GM04503 (cell line): ENCODE data around the gene TMEM106A.
A peak's percentile ranks its signal among the peaks of the same experiment; 100 is the strongest.
"Not testable (repeated sequence)": the region's sequence is repeated elsewhere in the genome, so short reads cannot be mapped to it uniquely, and the experiment has no call there.

ENCODE experiments used
- DNase-seq: peaks from one replicate; pipeline ENCODE4 v3.0.0-alpha.2; 2012; ENCODE audit warnings: low read depth

The TMEM106A gene

GRCh38 chr17:43211480-43212402 is at the start of gene TMEM106A:
Gene TMEM106A (plus strand): TSS chr17:43211875. CDS start chr17:43213042, 1,167 bp downstream.
- DNase-seq: peak; percentile 49

GRCh38 chr17:43165971-43166370 is 45.7 kb upstream of the TMEM106A start:
- DNase-seq: not testable (repeated sequence)

DNA sequence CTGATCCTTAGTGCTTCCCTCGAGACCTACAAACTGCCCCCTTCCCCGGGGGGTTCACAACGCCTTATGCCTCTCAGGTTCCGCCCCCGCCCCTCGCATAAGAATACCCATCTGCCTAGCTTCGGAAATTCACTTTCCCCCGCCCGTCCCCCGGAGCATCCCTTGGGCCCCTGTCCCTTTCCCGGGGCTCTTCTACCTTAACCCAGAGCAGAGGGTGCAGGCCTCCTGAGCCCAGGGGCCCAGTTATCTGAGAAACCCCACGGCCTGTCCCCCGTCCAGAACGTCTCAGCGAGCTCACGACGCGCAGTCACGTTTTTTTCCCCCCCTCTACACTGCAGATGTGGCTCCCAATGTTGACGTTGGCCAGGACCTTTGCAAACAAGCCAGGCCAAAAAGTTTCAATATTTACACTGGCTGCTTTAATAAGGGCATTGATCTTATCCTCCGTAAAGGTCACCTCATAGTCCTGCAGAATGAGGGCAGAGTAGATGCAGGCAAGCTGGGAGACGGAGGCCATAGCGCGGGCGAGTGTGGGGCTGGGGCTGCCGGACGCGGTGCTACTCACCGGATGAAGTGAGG is 42.0 kb upstream of the TMEM106A start:
- no peak for DNase-seq

DNA sequence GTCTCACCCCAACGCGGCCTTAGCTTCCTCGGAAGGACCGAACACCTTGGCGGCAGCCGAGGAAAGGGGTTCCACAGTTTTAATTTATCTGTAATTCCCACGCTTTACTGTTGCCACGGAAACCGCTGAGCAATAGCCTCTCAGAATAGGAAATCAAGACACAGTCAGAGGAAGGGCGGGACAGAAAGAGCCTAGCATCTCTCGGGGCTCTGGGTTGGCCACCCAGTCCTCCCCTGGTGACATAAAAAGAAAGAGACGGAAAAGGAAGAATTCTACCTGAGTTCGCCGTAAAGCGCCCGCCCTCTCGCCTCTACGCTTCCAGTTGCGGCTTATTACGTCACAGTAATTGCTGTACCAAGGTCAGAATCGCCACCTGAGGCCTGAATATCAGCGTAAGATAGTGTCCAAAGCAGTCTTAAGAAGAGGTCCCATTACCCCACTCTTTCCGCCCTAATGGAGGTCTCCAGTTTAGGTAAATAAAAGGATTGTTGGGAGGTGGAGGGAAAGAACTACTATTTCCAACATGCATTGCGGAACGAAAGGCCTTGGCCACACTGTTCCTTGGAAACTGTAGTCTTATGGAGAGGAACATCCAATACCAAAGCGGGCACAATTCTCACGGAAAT is 41.4 kb upstream of the TMEM106A start:
- DNase-seq: peak; percentile 86

DNA sequence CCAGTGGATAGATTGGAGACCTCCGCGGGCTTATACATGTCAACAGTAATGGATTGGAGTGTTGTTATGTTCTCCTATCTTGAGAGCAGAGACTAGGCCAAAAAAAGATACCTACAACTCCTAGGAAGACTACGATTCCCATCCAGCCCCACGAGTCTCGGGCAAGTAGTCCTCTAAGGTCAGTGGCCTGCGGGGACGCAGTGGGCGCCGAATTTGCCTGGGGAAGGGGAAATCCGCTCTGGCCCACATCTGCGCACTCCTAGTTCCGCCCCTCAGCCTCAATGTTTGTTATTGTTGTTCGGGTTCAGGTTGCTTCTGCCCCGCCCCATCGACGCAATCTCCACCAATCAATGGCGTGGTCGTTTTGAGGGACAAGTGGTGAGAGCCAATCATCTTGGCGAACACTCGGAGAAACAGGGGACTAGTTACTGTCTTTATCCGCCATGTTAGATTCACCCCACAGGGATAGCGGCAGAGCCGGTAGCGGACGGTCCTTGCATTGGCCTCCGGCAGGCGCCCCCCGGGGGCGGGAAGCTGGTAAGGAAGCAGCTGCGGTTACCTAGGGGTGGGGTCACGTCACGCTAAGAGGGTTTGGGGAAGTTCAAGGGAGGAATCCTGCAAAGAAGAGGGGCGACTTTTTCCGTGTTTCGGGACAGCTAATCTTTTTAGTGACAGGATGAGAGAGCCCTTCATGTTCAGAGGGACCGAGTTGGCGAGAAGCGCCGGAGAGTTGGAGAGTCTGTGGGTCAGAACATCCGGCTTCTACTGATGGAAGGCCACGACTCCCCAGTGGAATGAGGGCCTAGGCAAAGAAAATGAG is 40.7 kb upstream of the TMEM106A start, which contains the start of gene NBR1:
Gene NBR1 (plus strand): TSS at position 449 of the 820 bp plus-strand sequence. CDS start 4,586 bp downstream, outside the sequence.
- DNase-seq: peak; percentile 91

DNA sequence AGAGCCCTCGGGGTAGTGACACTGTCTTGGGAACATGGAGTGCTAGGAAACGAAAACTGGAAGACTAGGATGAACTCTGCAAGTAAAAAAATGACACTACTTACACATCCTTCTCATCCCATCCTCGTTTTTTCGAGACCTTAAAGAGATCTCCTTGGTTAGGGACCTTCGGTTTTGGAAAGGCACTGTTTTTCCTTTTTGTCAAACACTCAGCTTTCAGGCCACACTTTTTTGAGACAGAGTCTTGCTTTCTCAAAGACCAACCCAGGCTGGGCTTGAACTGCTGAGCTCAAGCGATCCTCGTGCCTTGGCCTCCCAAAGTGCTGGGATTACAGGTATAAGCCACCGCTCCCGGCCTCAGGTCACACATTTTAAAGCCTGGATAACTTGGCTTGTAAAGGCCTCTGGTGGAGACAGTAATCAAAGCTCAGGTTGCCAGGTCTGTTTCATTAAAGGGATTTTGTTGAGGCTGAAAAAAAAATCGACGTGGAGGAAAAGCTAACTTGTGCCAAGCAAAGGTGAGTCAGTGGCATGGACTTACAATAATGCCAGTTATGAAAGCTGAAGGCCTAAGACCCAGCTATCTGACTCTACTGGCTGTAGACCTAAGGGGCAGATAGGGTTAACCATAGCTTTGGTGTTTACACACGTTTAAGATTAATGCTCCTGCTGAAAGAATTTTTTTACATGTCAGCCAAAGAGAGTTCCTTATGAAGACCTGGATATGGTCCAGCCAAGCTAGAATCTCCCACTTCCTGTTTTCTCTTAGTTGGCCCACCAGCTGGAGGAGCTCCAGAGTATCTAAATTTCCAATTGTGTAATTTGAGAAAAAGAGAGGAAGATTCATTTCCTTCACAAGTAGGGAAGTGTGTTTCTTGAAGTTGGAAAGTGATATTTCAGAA is 39.8 kb upstream of the TMEM106A start:
- peak; percentile 90 for DNase-seq

DNA sequence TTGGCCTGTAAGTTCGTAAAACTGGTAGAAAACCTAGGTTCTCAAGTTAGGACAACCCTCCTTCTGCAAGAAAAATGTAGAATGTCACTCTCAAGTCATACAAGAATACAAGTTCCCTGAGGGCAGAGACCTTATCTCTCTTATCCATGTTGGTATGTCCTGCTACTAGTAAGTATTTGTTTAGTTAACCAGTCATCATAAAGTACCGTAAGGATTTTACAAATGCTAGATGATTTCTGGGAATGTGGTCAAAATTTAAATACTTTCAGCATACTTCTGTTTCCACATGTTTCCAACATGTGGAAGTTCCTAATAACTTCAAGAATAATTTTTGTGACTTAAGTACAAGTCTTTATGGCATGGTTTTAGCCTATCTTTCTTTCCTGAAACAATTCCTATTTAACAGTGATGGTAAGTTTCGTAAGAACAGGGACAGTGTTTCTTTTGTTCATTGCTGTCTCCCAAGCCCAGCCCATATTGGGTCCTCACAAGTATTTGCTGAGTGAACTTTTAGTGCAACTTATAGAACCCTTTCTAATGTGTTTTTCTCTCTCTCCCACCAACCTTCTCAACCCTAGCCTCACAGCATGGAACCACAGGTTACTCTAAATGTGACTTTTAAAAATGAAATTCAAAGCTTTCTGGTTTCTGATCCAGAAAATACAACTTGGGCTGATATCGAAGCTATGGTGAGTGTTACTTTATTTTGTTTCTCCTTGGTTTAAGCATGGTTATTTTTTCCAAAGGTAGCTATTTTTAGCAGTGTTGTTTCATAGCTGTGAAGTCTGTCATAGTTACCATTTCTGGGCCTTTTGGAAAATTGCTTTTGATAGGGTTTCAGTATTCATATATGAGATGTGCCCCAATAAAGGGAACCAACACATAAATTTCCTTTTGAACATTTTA is 36.2 kb upstream of the TMEM106A start:
- DNase-seq: peak; percentile 74

- no peak for DNase-seq
Observed at GRCh38 chr17:43176119-43176570, 35.5 kb upstream of the TMEM106A start.

DNA sequence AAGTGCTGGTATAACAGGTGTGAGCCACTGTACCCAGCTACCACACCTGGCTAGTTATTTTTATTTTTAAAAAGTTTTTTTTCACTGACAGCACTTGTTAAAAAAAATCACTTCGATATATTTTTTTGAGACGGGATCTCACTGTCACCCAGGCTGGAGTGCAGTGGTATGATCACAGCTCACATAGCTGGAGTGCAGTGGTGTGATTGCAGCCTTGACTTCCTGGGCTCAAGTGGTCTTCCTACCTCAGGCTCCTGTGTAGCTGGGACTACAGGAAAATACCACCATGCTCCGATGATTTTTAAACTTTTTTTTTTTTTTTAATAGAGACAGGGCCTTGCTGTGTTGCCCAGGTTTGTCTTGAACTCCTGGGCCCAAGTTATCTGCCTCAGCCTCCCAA is 27.8 kb upstream of the TMEM106A start:
- DNase-seq: no peak

- DNase-seq: not testable (repeated sequence)
Observed at GRCh38 chr17:43186656-43187055, 25.0 kb upstream of the TMEM106A start.

GRCh38 chr17:43193251-43193650 is 18.4 kb upstream of the TMEM106A start:
- DNase-seq: no peak

GRCh38 chr17:43199633-43200032 is 12.0 kb upstream of the TMEM106A start:
- DNase-seq: no peak

GRCh38 chr17:43200127-43200526 is 11.5 kb upstream of the TMEM106A start:
- no peak for DNase-seq

- DNase-seq: not testable (repeated sequence)
Observed at GRCh38 chr17:43203013-43203412, 8.7 kb upstream of the TMEM106A start.

- no peak for DNase-seq
Observed at GRCh38 chr17:43210576-43210975, 1.1 kb upstream of the TMEM106A start.

- DNase-seq: no peak
Observed at GRCh38 chr17:43211123-43211479, 574 bp upstream of the TMEM106A start.

DNA sequence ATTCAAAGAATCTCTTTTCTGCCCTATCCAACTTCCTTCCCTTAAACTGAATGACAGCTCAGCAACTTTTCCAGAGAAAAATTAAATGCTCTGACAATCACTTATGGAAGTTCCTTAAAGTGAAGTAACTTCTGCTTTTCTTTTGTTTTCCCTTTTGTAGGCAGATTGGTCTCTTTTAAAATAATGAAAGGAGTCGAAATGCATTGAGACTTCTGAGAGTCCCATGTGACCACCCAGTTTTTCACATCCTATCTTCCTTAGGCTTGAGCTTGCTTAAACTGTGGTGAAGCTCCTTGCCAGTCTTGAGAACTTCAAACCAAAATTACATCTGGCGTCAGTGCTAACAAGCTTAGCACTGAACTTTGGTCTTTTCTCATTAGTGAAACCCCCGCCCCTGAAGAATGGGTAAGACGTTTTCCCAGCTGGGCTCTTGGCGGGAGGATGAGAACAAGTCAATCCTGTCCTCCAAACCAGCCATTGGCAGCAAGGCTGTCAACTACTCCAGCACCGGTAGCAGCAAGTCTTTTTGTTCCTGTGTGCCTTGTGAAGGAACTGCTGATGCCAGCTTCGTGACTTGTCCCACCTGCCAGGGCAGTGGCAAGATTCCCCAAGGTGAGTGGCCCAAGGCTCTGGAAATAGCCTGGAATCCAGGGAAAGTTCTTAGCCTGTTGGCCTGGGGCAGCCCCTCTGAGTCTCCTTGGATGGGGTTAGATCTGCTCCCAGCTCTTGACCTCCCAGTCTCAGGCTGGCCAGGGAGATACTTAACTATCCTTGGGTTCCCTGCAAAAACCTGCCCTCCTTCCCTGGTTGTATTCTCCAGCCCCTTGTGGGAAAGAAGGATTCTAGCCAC is 1.2 kb downstream of the TMEM106A start:
- no peak for DNase-seq

DNA sequence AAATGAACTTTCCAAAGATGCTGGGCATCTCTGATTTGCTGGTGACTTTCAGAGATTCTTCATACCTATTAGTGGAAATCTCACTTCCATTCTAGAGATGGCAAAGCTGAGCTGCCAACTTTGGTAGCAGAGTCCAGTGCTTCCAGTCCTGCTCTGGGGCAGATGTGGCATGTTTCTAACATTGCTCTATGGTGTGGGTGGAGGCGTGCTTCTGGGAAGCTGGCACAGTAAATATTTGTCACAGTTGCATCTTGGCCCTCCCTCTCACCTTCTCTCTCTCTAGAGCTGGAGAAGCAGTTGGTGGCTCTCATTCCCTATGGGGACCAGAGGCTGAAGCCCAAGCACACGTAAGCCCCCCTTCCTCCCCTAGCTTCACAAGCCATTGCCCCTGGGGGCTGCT is 1.9 kb downstream of the TMEM106A start:
- no peak for DNase-seq

- no peak for DNase-seq
Observed at GRCh38 chr17:43215341-43215740, 3.7 kb downstream of the TMEM106A start.
